ENCODE measurements around the gene NR4A1. TPM values are rescaled to one million over a fixed set of nuclear protein-coding genes. Genes with fewer than 3 reads are reported as not detected.
A peak's percentile ranks its signal among the peaks of the same experiment; 100 is the strongest.

The NR4A1 gene
- total RNA-seq, 1 donor from 2014 or later = 5.5 TPM

- DNase-seq (ENCODE audit: low read depth) = no peak
Measured at GRCh38 chr12:52018433-52019112, 32.7 kb upstream of the NR4A1 start.

- DNase-seq (ENCODE audit: low read depth) = no peak
Measured at GRCh38 chr12:52019113-52019770, 32.0 kb upstream of the NR4A1 start.

GRCh38 chr12:52020539-52021336 lies 30.5 kb upstream of the NR4A1 start:
- DNase-seq (ENCODE audit: low read depth) = peak; percentile 63

GRCh38 chr12:52022841-52023181 lies 28.4 kb upstream of the NR4A1 start:
- no peak for DNase-seq (ENCODE audit: low read depth)

GRCh38 chr12:52023182-52023975 lies 27.9 kb upstream of the NR4A1 start:
- DNase-seq (ENCODE audit: low read depth) = peak; percentile 66

- peak; percentile 63 for DNase-seq (ENCODE audit: low read depth)
Measured at GRCh38 chr12:52023976-52024688, 27.1 kb upstream of the NR4A1 start.

- DNase-seq (ENCODE audit: low read depth) = no peak
Measured at GRCh38 chr12:52024845-52025230, 26.4 kb upstream of the NR4A1 start.

GRCh38 chr12:52026263-52026662 lies 25.0 kb upstream of the NR4A1 start:
- DNase-seq (ENCODE audit: low read depth) = peak; percentile 47

- peak; percentile 42 for DNase-seq (ENCODE audit: low read depth)
Measured at GRCh38 chr12:52027085-52027843, 24.0 kb upstream of the NR4A1 start.

GRCh38 chr12:52029685-52030084 lies 21.6 kb upstream of the NR4A1 start:
- DNase-seq (ENCODE audit: low read depth) = peak; percentile 82

- DNase-seq (ENCODE audit: low read depth) = peak; percentile 54
Measured at GRCh38 chr12:52032446-52032803, 18.8 kb upstream of the NR4A1 start.

GRCh38 chr12:52032804-52033445 lies 18.3 kb upstream of the NR4A1 start:
- peak; percentile 95 for DNase-seq (ENCODE audit: low read depth)

- DNase-seq (ENCODE audit: low read depth) = no peak
Measured at GRCh38 chr12:52033446-52034140, 17.6 kb upstream of the NR4A1 start.

GRCh38 chr12:52035190-52035589 lies 16.1 kb upstream of the NR4A1 start:
- DNase-seq (ENCODE audit: low read depth) = no peak

- no peak for DNase-seq (ENCODE audit: low read depth)
Measured at GRCh38 chr12:52035926-52036325, 15.3 kb upstream of the NR4A1 start.

GRCh38 chr12:52036587-52037171 lies 14.6 kb upstream of the NR4A1 start:
- DNase-seq (ENCODE audit: low read depth) = peak; percentile 85

GRCh38 chr12:52037248-52037861 lies 13.9 kb upstream of the NR4A1 start:
- no peak for DNase-seq (ENCODE audit: low read depth)

- no peak for DNase-seq (ENCODE audit: low read depth)
Measured at GRCh38 chr12:52038447-52038846, 12.8 kb upstream of the NR4A1 start.
